HUES6 (cell line): ENCODE measurements around the gene GRID1.

Experiments used
- H3K27ac ChIP-seq: 2 replicates; pipeline ENCODE4 v1.7.0; 2013; ENCODE audit warnings: low read depth, mild to moderate bottlenecking, low read length, inconsistent platforms
- H3K27me3 ChIP-seq: 2 replicates; pipeline ENCODE4 v1.6.1; 2013; ENCODE audit warnings: low read length; ENCODE audit not compliant: control insufficient read depth, insufficient read depth
- H3K36me3 ChIP-seq: 2 replicates; pipeline ENCODE4 v1.6.1; 2013; ENCODE audit warnings: low read length; ENCODE audit not compliant: control insufficient read depth, insufficient read depth
- H3K4me1 ChIP-seq: 2 replicates; pipeline ENCODE4 v1.6.1; 2013; ENCODE audit warnings: low read length; ENCODE audit not compliant: control insufficient read depth, insufficient read depth
- H3K4me3 ChIP-seq: 2 replicates; pipeline ENCODE4 v1.5.1; 2013; ENCODE audit warnings: low read depth, low read length
- H3K9ac ChIP-seq: one replicate; pipeline ENCODE4 v1.6.1; 2013; ENCODE audit warnings: mild to moderate bottlenecking, low read length
- H3K9me3 ChIP-seq: 2 replicates; pipeline ENCODE4 v1.6.1; 2013; ENCODE audit warnings: low read depth, low read length; ENCODE audit not compliant: control insufficient read depth, insufficient read depth

GRID1 gene

GRCh38 chr10:86306628-86307278, 59.8 kb downstream of the GRID1 start:
- no peak overlapping the region for H3K4me3 ChIP-seq
- no peaks in the 10 kb centered on the region for H3K4me1 ChIP-seq
- no peak overlapping the region for H3K27ac ChIP-seq
- H3K9ac ChIP-seq: no peak overlapping the region
- peaks cover 5% of the 10 kb centered on the region; the same call in 1 of the 2 replicates for H3K9me3 ChIP-seq
- no peaks in the 10 kb centered on the region for H3K36me3 ChIP-seq
- 0 out of 2 replicates have a peak, but pooled peaks cover 4% of the 10 kb centered on the region for H3K27me3 ChIP-seq

- H3K27ac ChIP-seq: no peak overlapping the region
- no peaks in the 10 kb centered on the region for H3K36me3 ChIP-seq
- no peaks in the 10 kb centered on the region for H3K4me1 ChIP-seq
- H3K4me3 ChIP-seq: no peak overlapping the region
- no peak overlapping the region for H3K9ac ChIP-seq
- H3K9me3 ChIP-seq: peaks cover 5% of the 10 kb centered on the region; the same call in 1 of the 2 replicates
- 0 out of 2 replicates have a peak, but pooled peaks cover 4% of the 10 kb centered on the region for H3K27me3 ChIP-seq
Observed at GRCh38 chr10:86305521-86305920, 61.1 kb downstream of the GRID1 start.

DNA sequence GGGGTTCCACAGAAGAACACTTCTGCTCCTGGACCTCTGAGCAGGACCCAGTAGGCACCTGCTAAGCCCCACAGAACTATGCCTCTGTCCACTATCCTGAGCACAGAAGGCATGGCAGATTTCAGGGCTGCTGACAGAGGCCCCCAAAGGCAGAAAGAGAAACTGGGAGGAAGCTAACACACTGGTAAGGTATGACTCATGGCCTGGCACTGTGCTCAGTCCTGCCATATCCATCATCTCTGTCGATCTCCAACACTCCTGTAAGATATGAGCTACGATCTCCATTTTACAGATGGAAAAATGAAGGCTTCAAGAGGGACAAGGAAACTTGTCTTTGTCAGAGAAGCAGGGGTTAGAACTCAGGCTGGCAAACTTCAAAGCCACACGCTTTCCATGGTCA, 62.2 kb downstream of the GRID1 start:
- H3K27me3 ChIP-seq: no peaks in the 10 kb centered on the region
- peaks cover 5% of the 10 kb centered on the region; the same call in 1 of the 2 replicates for H3K9me3 ChIP-seq
- no peak overlapping the region for H3K9ac ChIP-seq
- H3K4me1 ChIP-seq: no peaks in the 10 kb centered on the region
- no peaks in the 10 kb centered on the region for H3K36me3 ChIP-seq
- no peak overlapping the region for H3K27ac ChIP-seq
- H3K4me3 ChIP-seq: no peak overlapping the region

- Histone ChIP-seq H3K4me1 (no peaks in the 10 kb centered on the region), H3K27ac (no peak overlapping the region), H3K4me3 (no peak overlapping the region), H3K27me3 (no peaks in the 10 kb centered on the region), H3K9me3 (peaks cover 5% of the 10 kb centered on the region; the same call in 1 of the 2 replicates), H3K9ac (no peak overlapping the region), H3K36me3 (no peaks in the 10 kb centered on the region)
Observed at GRCh38 chr10:86303626-86304025, 63.0 kb downstream of the GRID1 start.

DNA sequence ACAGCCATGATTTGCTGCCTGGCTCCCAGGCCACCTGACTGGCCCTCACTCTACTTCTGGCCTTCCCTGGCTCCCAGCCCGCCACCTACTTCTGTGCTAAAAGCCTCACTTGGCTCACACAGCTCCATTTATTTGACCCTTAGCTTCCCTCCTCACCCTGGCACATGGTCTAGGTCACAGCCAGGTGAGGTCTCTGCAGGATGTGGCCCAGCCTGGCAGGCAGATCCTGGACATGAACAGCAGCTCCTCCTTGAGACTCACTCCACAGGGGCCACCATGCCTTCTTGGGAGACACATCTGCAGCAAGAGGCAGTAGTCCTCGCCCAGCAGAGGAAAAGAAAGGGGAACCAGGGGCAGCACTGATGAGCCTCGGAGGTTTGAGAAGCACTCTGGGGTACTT, 64.6 kb downstream of the GRID1 start:
- Histone ChIP-seq H3K27ac (no peak overlapping the region), H3K27me3 (no peaks in the 10 kb centered on the region), H3K4me1 (no peaks in the 10 kb centered on the region), H3K9ac (no peak overlapping the region), H3K9me3 (peaks cover 5% of the 10 kb centered on the region; the same call in 1 of the 2 replicates), H3K4me3 (no peak overlapping the region), H3K36me3 (no peaks in the 10 kb centered on the region)

- Histone ChIP-seq H3K4me3 (no peak overlapping the region), H3K36me3 (no peaks in the 10 kb centered on the region), H3K4me1 (no peaks in the 10 kb centered on the region), H3K9me3 (peaks cover 5% of the 10 kb centered on the region; the same call in 1 of the 2 replicates), H3K9ac (no peak overlapping the region), H3K27me3 (no peaks in the 10 kb centered on the region), H3K27ac (no peak overlapping the region)
Observed at GRCh38 chr10:86300931-86301830, 65.4 kb downstream of the GRID1 start.

- peaks cover 5% of the 10 kb centered on the region; the same call in 1 of the 2 replicates for H3K9me3 ChIP-seq
- no peak overlapping the region for H3K9ac ChIP-seq
- no peaks in the 10 kb centered on the region for H3K4me1 ChIP-seq
- H3K27ac ChIP-seq: no peak overlapping the region
- no peaks in the 10 kb centered on the region for H3K27me3 ChIP-seq
- H3K36me3 ChIP-seq: no peaks in the 10 kb centered on the region
- no peak overlapping the region for H3K4me3 ChIP-seq
Observed at GRCh38 chr10:86300399-86300925, 66.1 kb downstream of the GRID1 start.

- no peak overlapping the region for H3K9ac ChIP-seq
- no peaks in the 10 kb centered on the region for H3K4me1 ChIP-seq
- peaks cover 5% of the 10 kb centered on the region; the same call in 1 of the 2 replicates for H3K9me3 ChIP-seq
- no peak overlapping the region for H3K4me3 ChIP-seq
- H3K36me3 ChIP-seq: no peaks in the 10 kb centered on the region
- no peaks in the 10 kb centered on the region for H3K27me3 ChIP-seq
- no peak overlapping the region for H3K27ac ChIP-seq
Observed at GRCh38 chr10:86299562-86299961, 67.0 kb downstream of the GRID1 start.

DNA sequence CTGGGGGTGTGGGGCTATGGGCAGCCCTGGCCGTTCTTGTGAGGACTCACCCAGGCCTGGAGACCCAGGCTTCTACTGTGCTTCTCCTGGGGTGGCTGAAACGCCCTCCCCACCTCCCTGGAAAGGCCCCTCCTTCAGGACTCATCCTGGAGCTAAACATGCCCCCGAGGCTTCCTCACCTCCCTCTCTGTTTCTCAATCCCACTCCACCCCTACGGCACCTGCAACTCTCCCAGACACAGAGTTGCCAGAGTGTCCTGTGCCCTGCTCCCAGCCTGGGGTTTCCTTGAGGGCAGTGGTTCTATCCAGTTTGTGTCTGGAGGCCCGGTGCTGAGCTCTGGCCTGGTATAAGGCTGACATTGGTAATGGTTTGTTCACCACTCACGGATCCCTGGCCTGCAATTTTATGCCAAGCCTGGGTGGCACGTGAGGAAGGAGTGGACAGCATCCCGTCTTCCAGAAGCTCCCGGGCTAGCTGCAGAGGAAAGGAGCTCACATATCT, 68.0 kb downstream of the GRID1 start:
- Histone ChIP-seq H3K9me3 (peaks cover 5% of the 10 kb centered on the region; the same call in 1 of the 2 replicates), H3K27me3 (no peaks in the 10 kb centered on the region), H3K36me3 (no peaks in the 10 kb centered on the region), H3K9ac (no peak overlapping the region), H3K4me1 (peaks cover 7% of the 10 kb centered on the region; the same call in 1 of the 2 replicates), H3K27ac (no peak overlapping the region), H3K4me3 (no peak overlapping the region)

- H3K27ac ChIP-seq: no peak overlapping the region
- no peaks in the 10 kb centered on the region for H3K27me3 ChIP-seq
- no peak overlapping the region for H3K4me3 ChIP-seq
- H3K4me1 ChIP-seq: peaks cover 17% of the 10 kb centered on the region; the same call in 1 of the 2 replicates
- no peaks in the 10 kb centered on the region for H3K9me3 ChIP-seq
- no peaks in the 10 kb centered on the region for H3K36me3 ChIP-seq
- no peak overlapping the region for H3K9ac ChIP-seq
Observed at GRCh38 chr10:86295791-86296190, 70.8 kb downstream of the GRID1 start.
